Measurements from ENCODE around the gene MLLT1.

GRCh38 chr19:6161271-6161850 is 118.4 kb downstream of the MLLT1 start:
- TF ChIP-seq POLR2A (IDR thresholded peaks at IDR 0.05) (no peak), EP300 (IDR thresholded peaks at IDR 0.05) (no peak)
- TF ChIP-seq, protein P1, sequence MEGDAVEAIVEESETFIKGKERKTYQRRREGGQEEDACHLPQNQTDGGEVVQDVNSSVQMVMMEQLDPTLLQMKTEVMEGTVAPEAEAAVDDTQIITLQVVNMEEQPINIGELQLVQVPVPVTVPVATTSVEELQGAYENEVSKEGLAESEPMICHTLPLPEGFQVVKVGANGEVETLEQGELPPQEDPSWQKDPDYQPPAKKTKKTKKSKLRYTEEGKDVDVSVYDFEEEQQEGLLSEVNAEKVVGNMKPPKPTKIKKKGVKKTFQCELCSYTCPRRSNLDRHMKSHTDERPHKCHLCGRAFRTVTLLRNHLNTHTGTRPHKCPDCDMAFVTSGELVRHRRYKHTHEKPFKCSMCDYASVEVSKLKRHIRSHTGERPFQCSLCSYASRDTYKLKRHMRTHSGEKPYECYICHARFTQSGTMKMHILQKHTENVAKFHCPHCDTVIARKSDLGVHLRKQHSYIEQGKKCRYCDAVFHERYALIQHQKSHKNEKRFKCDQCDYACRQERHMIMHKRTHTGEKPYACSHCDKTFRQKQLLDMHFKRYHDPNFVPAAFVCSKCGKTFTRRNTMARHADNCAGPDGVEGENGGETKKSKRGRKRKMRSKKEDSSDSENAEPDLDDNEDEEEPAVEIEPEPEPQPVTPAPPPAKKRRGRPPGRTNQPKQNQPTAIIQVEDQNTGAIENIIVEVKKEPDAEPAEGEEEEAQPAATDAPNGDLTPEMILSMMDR (IDR thresholded peaks at IDR 0.05), result no peak

Data from stomach (tissue), 4 donors.